ENCODE data around the gene CSRP2. TPM values are rescaled to one million over a fixed set of nuclear protein-coding genes. Genes with fewer than 3 reads are reported as not detected.

The CSRP2 gene
- total and polyA plus RNA-seq, 12 donors = 0.61 to 19.5 (median 6.0) TPM

- 85 to 92% (median 91%) methylated on average over 3 of the region's 3 CpGs for WGBS, 4 donors
- no peak for DNase-seq
- Histone ChIP-seq H3K27me3 (no peaks in the 10 kb centered on the region), H3K9me3 (replicated peaks in 1 of 3) (no peaks in the 10 kb centered on the region), H3K4me1 (replicated peaks in 1 of 2) (no peaks in the 10 kb centered on the region), H3K4me3 (no peak overlapping the region), H3K27ac (no peak overlapping the region), H3K36me3 (replicated peaks in 1 of 2) (no peaks in the 10 kb centered on the region)
- intact Hi-C loops (cut with DNase I) = no loop called here
- no peak for TF ChIP-seq CTCF (IDR thresholded peaks at IDR 0.05)
These were observed 18.6 kb downstream of the CSRP2 start for GRCh38 chr12:76860256-76860655.

GRCh38 chr12:76859611-76860010 is 19.2 kb downstream of the CSRP2 start:
- 69 to 81% (median 78%) methylated on average over 4 of the region's 4 CpGs for WGBS, 4 donors
- Histone ChIP-seq H3K27ac (no peak overlapping the region), H3K4me1 (replicated peaks in 1 of 2) (no peaks in the 10 kb centered on the region), H3K36me3 (replicated peaks in 1 of 2) (no peaks in the 10 kb centered on the region), H3K4me3 (no peak overlapping the region), H3K9me3 (replicated peaks in 1 of 3) (no peaks in the 10 kb centered on the region), H3K27me3 (no peaks in the 10 kb centered on the region)
- intact Hi-C loops (cut with DNase I) = no loop called here
- TF ChIP-seq POLR2A (IDR thresholded peaks at IDR 0.05) (no peak), CTCF (IDR thresholded peaks at IDR 0.05) (no peak)
- no peak for DNase-seq

GRCh38 chr12:76856018-76856644 is 22.7 kb downstream of the CSRP2 start:
- WGBS, 4 donors = 89 to 100% (median 95%) methylated on average over 1 of the region's 1 CpG
- H3K36me3 ChIP-seq (replicated peaks in 1 of 2) = peaks cover 0 to 6% of the 10 kb centered on the region in 2 donors
- intact Hi-C loops (cut with DNase I) = no loop called here

GRCh38 chr12:76855271-76855670 is 23.5 kb downstream of the CSRP2 start:
- Histone ChIP-seq H3K4me3 (no peak overlapping the region), H3K36me3 (replicated peaks in 1 of 2) (peaks cover 0 to 14% of the 10 kb centered on the region in 2 donors), H3K27me3 (no peaks in the 10 kb centered on the region), H3K4me1 (replicated peaks in 1 of 2) (no peaks in the 10 kb centered on the region), H3K27ac (no peak overlapping the region), H3K9me3 (replicated peaks in 1 of 3) (no peaks in the 10 kb centered on the region)
- TF ChIP-seq CTCF (IDR thresholded peaks at IDR 0.05) (no peak), POLR2A (IDR thresholded peaks at IDR 0.05) (no peak)
- 95 to 99% (median 97%) methylated on average over 4 of the region's 4 CpGs for WGBS, 4 donors
- intact Hi-C loops (cut with DNase I) = no loop called here
- DNase-seq = no peak

More at GRCh38 chr12:76856018-76856644, 22.7 kb downstream of the CSRP2 start:
- DNase-seq = no peak
- Histone ChIP-seq H3K4me1 (replicated peaks in 1 of 2) (no peaks in the 10 kb centered on the region), H3K4me3 (no peak overlapping the region), H3K27me3 (no peaks in the 10 kb centered on the region), H3K9me3 (replicated peaks in 1 of 3) (no peaks in the 10 kb centered on the region), H3K27ac (no peak overlapping the region)
- TF ChIP-seq POLR2A (IDR thresholded peaks at IDR 0.05) (no peak), CTCF (IDR thresholded peaks at IDR 0.05) (no peak)
